ENCODE measurements around the gene PTGS2. TPM values are rescaled to one million over a fixed set of nuclear protein-coding genes. Genes with fewer than 3 reads are reported as not detected.
A peak's percentile ranks its signal among the peaks of the same experiment; 100 is the strongest.

PTGS2 gene
- 20.0 TPM for total RNA-seq (2013)
- polyA plus RNA-seq (100 to 1,000 TPM in 2 of 3 donors, 10 to 100 TPM in 1; 39.2 to 159 (median 113) TPM), polyA minus RNA-seq (91.7 and 110 TPM in 2 replicates), total RNA-seq (117 to 14,858 (median 494) reads per million in 11 experiments)

- peak within 1 kb of the TSS; percentile 95 to 98 for H3K27ac ChIP-seq (ENCODE audit: low read depth in 1 of 2, low read length in 2 of 2)
- H3K4me1 ChIP-seq (ENCODE audit: control insufficient read depth in 1 of 2, insufficient read depth in 2 of 2, low read length in 2 of 2): peaks cover 11 to 36% of the 10 kb centered on the region in 2 donors
- peaks cover 4% of the 10 kb centered on the region for H3K79me2 ChIP-seq (ENCODE audit: insufficient read depth, low read length)
- peaks cover 34 to 35% of the 10 kb centered on the region in 2 donors for H3K36me3 Mint-ChIP-seq
- peak within 1 kb of the TSS; percentile 83 for H2AFZ ChIP-seq (ENCODE audit: insufficient read depth, low read depth, low read length, poor library complexity, severe bottlenecking)
- H3K27ac Mint-ChIP-seq: peak within 1 kb of the TSS; percentile 98 to 99 (median 99)
- no peaks in the 10 kb centered on the region for H3K9me3 Mint-ChIP-seq
- peak within 1 kb of the TSS; percentile 97 to 98 for H3K4me3 Mint-ChIP-seq
- under 1% methylated on average over 34 of the region's 52 CpGs for WGBS (ENCODE audit: insufficient coverage)
- H3K9ac ChIP-seq (ENCODE audit: insufficient read depth, low read length, poor library complexity, severe bottlenecking): peak within 1 kb of the TSS; percentile 85
- DNase-seq: peak; percentile 90 to 96 (median 93)
- peaks cover 32 to 33% of the 10 kb centered on the region in 2 donors for H3K36me3 ChIP-seq (replicated peaks in 1 of 2; ENCODE audit: control insufficient read depth in 1 of 2, insufficient read depth in 2 of 2, low read length in 2 of 2)
- TF ChIP-seq, protein P1, sequence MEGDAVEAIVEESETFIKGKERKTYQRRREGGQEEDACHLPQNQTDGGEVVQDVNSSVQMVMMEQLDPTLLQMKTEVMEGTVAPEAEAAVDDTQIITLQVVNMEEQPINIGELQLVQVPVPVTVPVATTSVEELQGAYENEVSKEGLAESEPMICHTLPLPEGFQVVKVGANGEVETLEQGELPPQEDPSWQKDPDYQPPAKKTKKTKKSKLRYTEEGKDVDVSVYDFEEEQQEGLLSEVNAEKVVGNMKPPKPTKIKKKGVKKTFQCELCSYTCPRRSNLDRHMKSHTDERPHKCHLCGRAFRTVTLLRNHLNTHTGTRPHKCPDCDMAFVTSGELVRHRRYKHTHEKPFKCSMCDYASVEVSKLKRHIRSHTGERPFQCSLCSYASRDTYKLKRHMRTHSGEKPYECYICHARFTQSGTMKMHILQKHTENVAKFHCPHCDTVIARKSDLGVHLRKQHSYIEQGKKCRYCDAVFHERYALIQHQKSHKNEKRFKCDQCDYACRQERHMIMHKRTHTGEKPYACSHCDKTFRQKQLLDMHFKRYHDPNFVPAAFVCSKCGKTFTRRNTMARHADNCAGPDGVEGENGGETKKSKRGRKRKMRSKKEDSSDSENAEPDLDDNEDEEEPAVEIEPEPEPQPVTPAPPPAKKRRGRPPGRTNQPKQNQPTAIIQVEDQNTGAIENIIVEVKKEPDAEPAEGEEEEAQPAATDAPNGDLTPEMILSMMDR (IDR thresholded peaks at IDR 0.05): peak; percentile 69
- no peaks in the 10 kb centered on the region for H3K9me3 ChIP-seq (replicated peaks in 1 of 2; ENCODE audit: control insufficient read depth in 1 of 2, insufficient read depth in 1 of 2, low read length in 2 of 2)
- peaks cover 0 to 3% (median 0%) of the 10 kb centered on the region in 3 donors for H3K27me3 Mint-ChIP-seq (ENCODE audit: low read depth in 3 of 3)
- H3K27me3 ChIP-seq (ENCODE audit: control insufficient read depth in 2 of 2, insufficient read depth in 2 of 2, low read length in 2 of 2): no peaks in the 10 kb centered on the region
- peaks cover 33% of the 10 kb centered on the region for H3K4me1 Mint-ChIP-seq
- H3K4me3 ChIP-seq (replicated peaks in 1 of 3; ENCODE audit: low read depth in 2 of 3, low read length in 3 of 3): peak within 1 kb of the TSS; percentile 76 to 98 (median 90)
- peak within 1 kb of the TSS; percentile 82 for H3K4me2 ChIP-seq (replicated peaks; ENCODE audit: extremely low read depth, low read length, poor library complexity, severe bottlenecking)
- H4K20me1 ChIP-seq (ENCODE audit: insufficient read depth, low read length): peaks cover 6% of the 10 kb centered on the region
- intact Hi-C loops (cut with micrococcal nuclease): loop anchor here (10.0 kb wide), 1 partner anchor 66 kb away; no protein-coding TSS in a partner anchor
Measured at GRCh38 chr1:186680245-186681061, at the start of gene PTGS2. Gene PTGS2 (minus strand): TSS chr1:186680423. CDS start chr1:186680290, 133 bp downstream.

- H3K4me1 ChIP-seq (ENCODE audit: control insufficient read depth in 1 of 2, insufficient read depth in 2 of 2, low read length in 2 of 2): no peaks in the 10 kb centered on the region
- DNase-seq: peak; percentile 43 to 64 (median 57)
- no peak overlapping the region for H3K9ac ChIP-seq (ENCODE audit: insufficient read depth, low read length, poor library complexity, severe bottlenecking)
- H3K4me1 Mint-ChIP-seq: peaks cover 3% of the 10 kb centered on the region
- H3K79me2 ChIP-seq (ENCODE audit: insufficient read depth, low read length): no peaks in the 10 kb centered on the region
- no peak overlapping the region for H3K27ac ChIP-seq (ENCODE audit: low read depth in 1 of 2, low read length in 2 of 2)
- H3K27me3 Mint-ChIP-seq (ENCODE audit: low read depth in 3 of 3): no peaks in the 10 kb centered on the region
- no peak overlapping the region for H3K4me2 ChIP-seq (replicated peaks; ENCODE audit: extremely low read depth, low read length, poor library complexity, severe bottlenecking)
- H3K9me3 Mint-ChIP-seq: peaks cover 0 to 14% (median 6%) of the 10 kb centered on the region in 7 donors
- no peaks in the 10 kb centered on the region for H3K9me3 ChIP-seq (replicated peaks in 1 of 2; ENCODE audit: control insufficient read depth in 1 of 2, insufficient read depth in 1 of 2, low read length in 2 of 2)
- H3K4me3 ChIP-seq (replicated peaks in 1 of 3; ENCODE audit: low read depth in 2 of 3, low read length in 3 of 3): no peak overlapping the region
- no peak overlapping the region for H2AFZ ChIP-seq (ENCODE audit: insufficient read depth, low read depth, low read length, poor library complexity, severe bottlenecking)
- no peaks in the 10 kb centered on the region for H3K36me3 Mint-ChIP-seq
- H3K4me3 Mint-ChIP-seq: no peak overlapping the region
- no peak overlapping the region for H3K27ac Mint-ChIP-seq
- intact Hi-C loops (cut with micrococcal nuclease): no loop called here
- TF ChIP-seq, protein P1 (IDR thresholded peaks at IDR 0.05): peak; percentile 85
- no peaks in the 10 kb centered on the region for H3K27me3 ChIP-seq (ENCODE audit: control insufficient read depth in 2 of 2, insufficient read depth in 2 of 2, low read length in 2 of 2)
- 71% methylated on average over 1 of the region's 3 CpGs for WGBS (ENCODE audit: insufficient coverage)
- H3K36me3 ChIP-seq (replicated peaks in 1 of 2; ENCODE audit: control insufficient read depth in 1 of 2, insufficient read depth in 2 of 2, low read length in 2 of 2): no peaks in the 10 kb centered on the region
- H4K20me1 ChIP-seq (ENCODE audit: insufficient read depth, low read length): no peaks in the 10 kb centered on the region
Measured at GRCh38 chr1:186722711-186723309, 42.6 kb upstream of the PTGS2 start.

Data from CD14-positive monocyte (primary cell).